ENCODE measurements around the gene IQSEC3. TPM values are rescaled to one million over a fixed set of nuclear protein-coding genes. Genes with fewer than 3 reads are reported as not detected.
"Not testable (repeated sequence)": the region's sequence is repeated elsewhere in the genome, so short reads cannot be mapped to it uniquely, and the experiment has no call there.

Gene IQSEC3
- total RNA-seq, 1 donor = 0.36 TPM

DNA sequence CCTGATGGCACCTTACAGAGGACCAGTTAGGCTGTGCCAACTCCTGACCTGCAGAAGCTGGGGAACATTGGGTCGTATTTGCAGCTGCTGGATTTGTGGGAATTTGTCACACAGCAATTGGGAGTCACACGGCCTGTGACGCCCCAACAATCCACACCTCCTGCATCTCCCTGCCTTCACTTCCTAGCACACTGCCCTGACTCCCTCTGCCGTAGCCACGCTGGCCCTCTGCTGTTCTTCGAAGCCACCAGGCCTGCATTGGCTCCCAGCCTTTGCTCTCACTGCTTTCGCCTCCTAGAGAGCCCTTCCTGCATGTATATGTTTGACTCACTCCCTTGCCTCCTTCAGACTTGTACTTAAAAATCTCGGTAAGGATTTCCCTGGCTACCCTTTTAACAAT lies 22.2 kb upstream of the IQSEC3 start:
- H2AFZ ChIP-seq (ENCODE audit: low read length); H3K36me3 ChIP-seq (ENCODE audit: insufficient read depth, low read length); H3K79me2 ChIP-seq (ENCODE audit: insufficient read depth, low read length); H4K20me1 ChIP-seq (ENCODE audit: insufficient read depth, low read length); H3K27ac ChIP-seq (ENCODE audit: low read depth, low read length); DNase-seq (ENCODE audit: insufficient read length, low spot score, missing footprints); H3K4me3 ChIP-seq (ENCODE audit: insufficient read depth, low read length); H3K4me2 ChIP-seq (ENCODE audit: insufficient read depth, low read length); H3K27me3 ChIP-seq (ENCODE audit: insufficient read depth, low read length); H3K4me1 ChIP-seq (ENCODE audit: insufficient read depth, low read length); H3K9me3 ChIP-seq (ENCODE audit: low read depth, low read length): not testable (repeated sequence)

DNA sequence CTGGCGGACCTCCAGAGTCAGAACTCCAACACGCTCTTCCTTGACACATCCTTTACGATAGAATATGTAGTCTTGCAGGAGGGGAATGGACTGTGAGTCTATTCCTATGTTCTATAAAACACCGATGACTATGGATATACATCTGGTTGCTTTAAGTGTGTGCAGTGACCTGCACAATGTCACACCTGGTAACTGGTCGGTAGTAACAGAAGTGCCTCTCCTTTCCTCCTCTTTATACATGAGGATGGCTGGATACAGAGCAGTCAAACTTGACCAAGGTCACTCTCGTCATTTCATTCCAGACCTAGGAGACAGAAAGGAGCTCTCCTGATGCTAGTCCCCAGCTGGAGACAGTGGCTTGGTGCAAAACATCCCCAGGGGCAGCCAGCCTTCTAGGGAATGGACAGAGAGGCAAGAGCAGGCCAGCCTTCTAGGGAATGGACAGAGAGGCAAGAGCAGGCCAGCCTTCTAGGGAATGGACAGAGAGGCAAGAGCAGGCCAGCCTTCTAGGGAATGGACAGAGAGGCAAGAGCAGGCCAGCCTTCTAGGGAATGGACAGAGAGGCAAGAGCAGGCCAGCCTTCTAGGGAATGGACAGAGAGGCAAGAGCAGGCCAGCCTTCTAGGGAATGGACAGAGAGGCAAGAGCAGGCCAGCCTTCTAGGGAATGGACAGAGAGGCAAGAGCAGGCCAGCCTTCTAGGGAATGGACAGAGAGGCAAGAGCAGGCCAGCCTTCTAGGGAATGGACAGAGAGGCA lies 21.2 kb upstream of the IQSEC3 start:
- H3K4me3 ChIP-seq (ENCODE audit: insufficient read depth, low read length); H3K4me2 ChIP-seq (ENCODE audit: insufficient read depth, low read length); H3K4me1 ChIP-seq (ENCODE audit: insufficient read depth, low read length); DNase-seq (ENCODE audit: insufficient read length, low spot score, missing footprints); H2AFZ ChIP-seq (ENCODE audit: low read length); H4K20me1 ChIP-seq (ENCODE audit: insufficient read depth, low read length); H3K79me2 ChIP-seq (ENCODE audit: insufficient read depth, low read length); H3K27me3 ChIP-seq (ENCODE audit: insufficient read depth, low read length); H3K9me3 ChIP-seq (ENCODE audit: low read depth, low read length); H3K36me3 ChIP-seq (ENCODE audit: insufficient read depth, low read length); H3K27ac ChIP-seq (ENCODE audit: low read depth, low read length): not testable (repeated sequence)

DNA sequence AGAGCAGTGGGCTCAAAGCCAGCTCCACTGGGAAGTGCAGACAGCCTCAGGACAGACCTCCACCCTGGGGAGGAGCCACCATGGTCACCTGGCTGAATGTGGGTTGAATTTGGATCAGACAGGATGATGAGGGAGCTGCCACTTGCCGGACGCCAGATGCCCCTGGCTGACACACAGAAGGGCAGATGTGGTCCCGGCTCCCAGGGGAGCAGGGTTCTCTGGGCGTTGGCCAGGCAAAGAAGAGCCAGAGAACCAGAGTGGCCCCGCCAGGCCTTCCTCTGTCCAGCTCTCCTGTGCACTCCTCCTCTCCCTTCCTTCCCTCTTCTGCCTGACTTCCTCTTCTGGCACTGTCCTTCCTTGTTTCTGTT lies 20.6 kb upstream of the IQSEC3 start:
- not testable (repeated sequence) for H3K4me1 ChIP-seq (ENCODE audit: insufficient read depth, low read length); H3K4me2 ChIP-seq (ENCODE audit: insufficient read depth, low read length); DNase-seq (ENCODE audit: insufficient read length, low spot score, missing footprints); H3K79me2 ChIP-seq (ENCODE audit: insufficient read depth, low read length); H3K27me3 ChIP-seq (ENCODE audit: insufficient read depth, low read length); H3K36me3 ChIP-seq (ENCODE audit: insufficient read depth, low read length); H3K27ac ChIP-seq (ENCODE audit: low read depth, low read length); H4K20me1 ChIP-seq (ENCODE audit: insufficient read depth, low read length); H3K9me3 ChIP-seq (ENCODE audit: low read depth, low read length); H3K4me3 ChIP-seq (ENCODE audit: insufficient read depth, low read length); H2AFZ ChIP-seq (ENCODE audit: low read length)

DNA sequence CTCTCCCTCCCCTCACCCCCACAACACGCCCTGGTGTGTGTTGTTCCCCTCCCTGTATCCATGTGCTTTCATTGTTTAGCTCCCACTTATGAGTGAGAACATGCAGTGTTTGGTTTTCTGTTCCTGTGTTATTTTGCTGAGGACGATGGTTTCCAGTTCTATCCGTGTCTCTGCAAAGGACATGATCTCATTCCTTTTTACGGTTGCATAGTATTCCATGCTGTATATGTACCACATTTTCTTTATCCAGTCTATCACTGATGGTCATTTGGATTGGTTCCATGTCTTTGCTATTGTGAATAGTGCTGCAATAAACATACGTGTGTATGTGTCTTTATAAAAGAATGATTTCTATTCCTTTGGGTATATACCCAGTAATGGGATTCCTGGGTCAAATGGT lies 20.0 kb upstream of the IQSEC3 start:
- not testable (repeated sequence) for H3K36me3 ChIP-seq (ENCODE audit: insufficient read depth, low read length); H3K4me2 ChIP-seq (ENCODE audit: insufficient read depth, low read length); H3K27ac ChIP-seq (ENCODE audit: low read depth, low read length); H4K20me1 ChIP-seq (ENCODE audit: insufficient read depth, low read length); H3K4me3 ChIP-seq (ENCODE audit: insufficient read depth, low read length); H2AFZ ChIP-seq (ENCODE audit: low read length); DNase-seq (ENCODE audit: insufficient read length, low spot score, missing footprints); H3K9me3 ChIP-seq (ENCODE audit: low read depth, low read length); H3K4me1 ChIP-seq (ENCODE audit: insufficient read depth, low read length); H3K79me2 ChIP-seq (ENCODE audit: insufficient read depth, low read length); H3K27me3 ChIP-seq (ENCODE audit: insufficient read depth, low read length)

- not testable (repeated sequence) for DNase-seq (ENCODE audit: insufficient read length, low spot score, missing footprints); H3K27me3 ChIP-seq (ENCODE audit: insufficient read depth, low read length); H3K36me3 ChIP-seq (ENCODE audit: insufficient read depth, low read length); H3K27ac ChIP-seq (ENCODE audit: low read depth, low read length); H3K4me2 ChIP-seq (ENCODE audit: insufficient read depth, low read length); H4K20me1 ChIP-seq (ENCODE audit: insufficient read depth, low read length); H3K4me3 ChIP-seq (ENCODE audit: insufficient read depth, low read length); H3K9me3 ChIP-seq (ENCODE audit: low read depth, low read length); H3K79me2 ChIP-seq (ENCODE audit: insufficient read depth, low read length); H2AFZ ChIP-seq (ENCODE audit: low read length); H3K4me1 ChIP-seq (ENCODE audit: insufficient read depth, low read length)
These were observed 18.8 kb upstream of the IQSEC3 start for GRCh38 chr12:47699-48226.

DNA sequence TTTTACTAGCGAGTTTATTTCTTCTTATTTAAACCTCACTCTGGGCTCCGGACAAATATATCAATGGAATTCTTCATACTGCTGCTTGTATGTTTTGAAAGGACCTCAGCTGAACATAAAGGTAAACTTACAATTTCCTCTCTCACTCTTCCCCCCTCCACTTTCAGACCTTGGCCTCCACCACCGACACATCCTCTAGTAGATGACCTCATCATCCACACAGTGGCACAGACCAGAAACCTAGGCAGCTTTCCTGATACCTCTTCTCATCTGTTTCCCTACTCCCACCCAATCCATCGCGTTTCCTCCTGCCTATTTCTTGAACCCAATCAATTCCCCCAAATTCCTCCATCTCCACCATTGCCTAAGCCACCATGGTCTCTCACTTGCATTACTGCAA lies 17.4 kb upstream of the IQSEC3 start:
- peaks cover 15% of the 10 kb centered on the region for H3K27me3 ChIP-seq (ENCODE audit: insufficient read depth, low read length)
- H3K4me3 ChIP-seq (ENCODE audit: insufficient read depth, low read length); H3K4me2 ChIP-seq (ENCODE audit: insufficient read depth, low read length); H3K9me3 ChIP-seq (ENCODE audit: low read depth, low read length); H3K36me3 ChIP-seq (ENCODE audit: insufficient read depth, low read length); H3K79me2 ChIP-seq (ENCODE audit: insufficient read depth, low read length); H2AFZ ChIP-seq (ENCODE audit: low read length); DNase-seq (ENCODE audit: insufficient read length, low spot score, missing footprints); H3K27ac ChIP-seq (ENCODE audit: low read depth, low read length); H4K20me1 ChIP-seq (ENCODE audit: insufficient read depth, low read length); H3K4me1 ChIP-seq (ENCODE audit: insufficient read depth, low read length): not testable (repeated sequence)

DNA sequence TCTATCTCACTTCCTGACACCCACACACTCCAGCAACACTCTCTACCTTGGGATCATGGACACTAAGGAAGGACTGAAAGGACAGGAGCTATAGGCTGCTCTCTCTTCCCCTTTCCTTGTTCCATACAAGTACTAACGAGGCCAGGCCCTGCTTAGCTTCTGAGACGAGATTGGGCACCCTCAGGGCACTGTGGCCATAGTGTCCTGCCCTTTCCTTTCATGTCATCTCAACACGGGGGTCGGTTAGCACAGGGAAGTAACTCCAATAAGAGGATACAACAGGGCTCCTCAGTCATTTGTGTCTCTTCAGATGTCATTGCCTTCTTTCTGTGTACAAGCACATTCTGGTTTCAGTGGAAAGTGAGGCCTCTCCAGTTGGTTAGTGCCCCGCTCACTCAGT lies 15.5 kb upstream of the IQSEC3 start:
- H3K9me3 ChIP-seq (ENCODE audit: low read depth, low read length); H2AFZ ChIP-seq (ENCODE audit: low read length); H4K20me1 ChIP-seq (ENCODE audit: insufficient read depth, low read length); DNase-seq (ENCODE audit: insufficient read length, low spot score, missing footprints); H3K27ac ChIP-seq (ENCODE audit: low read depth, low read length); H3K4me3 ChIP-seq (ENCODE audit: insufficient read depth, low read length); H3K4me2 ChIP-seq (ENCODE audit: insufficient read depth, low read length); H3K79me2 ChIP-seq (ENCODE audit: insufficient read depth, low read length); H3K36me3 ChIP-seq (ENCODE audit: insufficient read depth, low read length); H3K4me1 ChIP-seq (ENCODE audit: insufficient read depth, low read length): not testable (repeated sequence)
- peaks cover 23% of the 10 kb centered on the region for H3K27me3 ChIP-seq (ENCODE audit: insufficient read depth, low read length)

DNA sequence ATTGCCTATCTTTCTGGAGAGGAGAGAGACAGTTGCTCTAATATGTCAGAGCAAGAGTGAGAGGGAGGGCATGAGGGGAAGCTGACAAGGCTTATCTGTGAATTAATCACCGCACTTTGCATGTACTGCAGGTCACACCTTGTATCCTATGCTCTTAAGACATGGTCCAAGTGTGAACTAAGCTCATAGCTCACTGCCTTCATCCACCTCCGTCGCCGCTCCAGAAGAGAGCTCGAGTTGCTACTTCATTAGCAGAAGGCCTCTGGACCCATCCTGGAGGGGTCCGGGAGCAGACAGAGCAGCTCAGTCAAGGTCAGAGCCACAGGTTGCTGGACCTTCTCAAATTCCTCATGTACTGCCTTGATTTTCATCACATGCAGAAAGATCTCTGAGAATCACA lies 14.6 kb upstream of the IQSEC3 start:
- not testable (repeated sequence) for H2AFZ ChIP-seq (ENCODE audit: low read length); DNase-seq (ENCODE audit: insufficient read length, low spot score, missing footprints); H3K9me3 ChIP-seq (ENCODE audit: low read depth, low read length); H3K4me3 ChIP-seq (ENCODE audit: insufficient read depth, low read length); H3K27ac ChIP-seq (ENCODE audit: low read depth, low read length); H3K36me3 ChIP-seq (ENCODE audit: insufficient read depth, low read length); H3K79me2 ChIP-seq (ENCODE audit: insufficient read depth, low read length); H3K4me2 ChIP-seq (ENCODE audit: insufficient read depth, low read length); H3K4me1 ChIP-seq (ENCODE audit: insufficient read depth, low read length); H4K20me1 ChIP-seq (ENCODE audit: insufficient read depth, low read length)
- H3K27me3 ChIP-seq (ENCODE audit: insufficient read depth, low read length) = peaks cover 27% of the 10 kb centered on the region

- H3K4me1 ChIP-seq (ENCODE audit: insufficient read depth, low read length); H2AFZ ChIP-seq (ENCODE audit: low read length); H3K4me2 ChIP-seq (ENCODE audit: insufficient read depth, low read length); H3K79me2 ChIP-seq (ENCODE audit: insufficient read depth, low read length); H3K4me3 ChIP-seq (ENCODE audit: insufficient read depth, low read length); H4K20me1 ChIP-seq (ENCODE audit: insufficient read depth, low read length); H3K36me3 ChIP-seq (ENCODE audit: insufficient read depth, low read length); H3K27ac ChIP-seq (ENCODE audit: low read depth, low read length); H3K9me3 ChIP-seq (ENCODE audit: low read depth, low read length): not testable (repeated sequence)
- peaks cover 34% of the 10 kb centered on the region for H3K27me3 ChIP-seq (ENCODE audit: insufficient read depth, low read length)
- DNase-seq (ENCODE audit: insufficient read length, low spot score, missing footprints) = peak; percentile 13
These were observed 13.4 kb upstream of the IQSEC3 start for GRCh38 chr12:52902-53734.

Measured in osteoblast (primary cell).